Mammary epithelial cell (primary cell): Measurements from ENCODE around the gene ROPN1B.

Experiments used
- CTCF ChIP-seq, 2 donors: IDR thresholded peaks in 1 of 2; conservative IDR thresholded peaks in 1 of 2; 2 replicates each; pipeline ENCODE4 v1.5.1; 2011 to 2012; ENCODE audit warnings: inconsistent platforms in 2 of 2, low read length in 2 of 2, mild to moderate bottlenecking in 2 of 2, control low read depth in 1 of 2, low read depth in 1 of 2; ENCODE audit not compliant: insufficient read depth in 1 of 2; ENCODE audit errors: extremely low read depth in 1 of 2
- EZH2 ChIP-seq: IDR thresholded peaks from 2 replicates; pipeline ENCODE4 v1.6.1; 2012; ENCODE audit warnings: low read length, inconsistent platforms, borderline replicate concordance

DNA sequence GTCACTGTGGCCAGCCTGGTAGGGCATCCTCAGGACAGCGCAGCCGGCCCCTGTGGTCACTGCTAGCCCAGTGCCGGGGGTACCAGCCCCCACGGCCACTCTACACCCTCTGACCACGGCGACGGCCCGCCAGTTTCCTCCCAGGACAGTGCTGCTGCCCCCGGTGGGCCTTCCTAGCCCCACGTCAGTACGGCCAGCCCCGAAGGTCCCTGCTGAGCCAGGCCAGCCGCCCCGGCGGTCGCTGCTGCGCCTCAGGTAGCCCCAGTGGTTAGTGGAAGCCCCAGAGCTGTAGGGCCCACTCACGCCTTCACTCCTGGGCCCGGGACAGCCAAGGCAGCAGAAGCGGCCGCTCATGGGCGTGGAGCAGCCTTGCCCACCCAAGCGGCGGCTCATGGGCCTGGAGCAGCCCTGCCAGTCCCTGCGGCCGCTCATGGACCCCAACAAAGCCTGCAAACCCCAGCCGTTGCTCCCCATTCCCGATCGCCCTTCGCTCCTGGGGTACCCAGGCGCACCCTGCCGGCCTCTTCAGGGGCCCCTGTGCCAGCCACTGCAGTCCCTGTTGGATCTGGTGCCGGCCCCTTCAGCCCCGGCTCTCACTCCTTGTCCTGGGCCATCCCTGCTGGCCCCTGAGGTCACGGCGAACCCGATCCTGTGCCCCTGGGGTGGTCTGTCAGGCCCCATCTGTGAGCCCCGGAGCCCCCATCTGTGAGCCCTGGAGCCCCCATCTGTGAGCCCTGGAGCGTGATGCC, 9.5 kb upstream of the ROPN1B start:
- no peak for TF ChIP-seq CTCF (conservative IDR thresholded peaks at IDR 0.05 in 1 of 2, IDR thresholded peaks at IDR 0.05 in 1 of 2; ENCODE audit: extremely low read depth in 1 of 2, insufficient read depth in 1 of 2, low read depth in 1 of 2, low read length in 2 of 2)
- no peak for TF ChIP-seq EZH2
